ENCODE data around the gene GEMIN7.

GEMIN7 gene

GRCh38 chr19:45059258-45059965 lies 19.6 kb upstream of the GEMIN7 start:
- peak; percentile 66 for FAIRE-seq
- DNase-seq (ENCODE audit: low spot score) = peak; percentile 81

DNA sequence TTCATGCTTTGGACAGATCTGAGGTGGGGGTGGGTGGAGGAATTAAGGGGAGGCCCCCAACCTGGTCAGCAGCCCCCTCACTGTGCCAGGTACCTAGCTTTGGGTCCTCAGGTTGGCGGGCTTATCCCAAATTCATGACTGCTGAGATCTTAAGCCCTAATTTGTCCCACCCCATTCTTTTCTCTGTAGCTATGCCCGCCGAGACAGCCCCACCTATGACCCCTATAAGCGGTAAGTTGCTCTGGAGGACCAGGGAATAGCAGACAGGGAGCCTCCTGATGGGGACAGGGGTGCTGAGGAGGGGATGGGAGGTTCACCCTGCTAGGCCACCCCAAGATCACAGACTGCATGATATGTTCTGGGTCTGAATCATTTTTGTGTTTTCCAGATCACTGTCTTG lies 17.1 kb upstream of the GEMIN7 start:
- DNase-seq (ENCODE audit: low spot score) (no peak), FAIRE-seq (no peak)

DNA sequence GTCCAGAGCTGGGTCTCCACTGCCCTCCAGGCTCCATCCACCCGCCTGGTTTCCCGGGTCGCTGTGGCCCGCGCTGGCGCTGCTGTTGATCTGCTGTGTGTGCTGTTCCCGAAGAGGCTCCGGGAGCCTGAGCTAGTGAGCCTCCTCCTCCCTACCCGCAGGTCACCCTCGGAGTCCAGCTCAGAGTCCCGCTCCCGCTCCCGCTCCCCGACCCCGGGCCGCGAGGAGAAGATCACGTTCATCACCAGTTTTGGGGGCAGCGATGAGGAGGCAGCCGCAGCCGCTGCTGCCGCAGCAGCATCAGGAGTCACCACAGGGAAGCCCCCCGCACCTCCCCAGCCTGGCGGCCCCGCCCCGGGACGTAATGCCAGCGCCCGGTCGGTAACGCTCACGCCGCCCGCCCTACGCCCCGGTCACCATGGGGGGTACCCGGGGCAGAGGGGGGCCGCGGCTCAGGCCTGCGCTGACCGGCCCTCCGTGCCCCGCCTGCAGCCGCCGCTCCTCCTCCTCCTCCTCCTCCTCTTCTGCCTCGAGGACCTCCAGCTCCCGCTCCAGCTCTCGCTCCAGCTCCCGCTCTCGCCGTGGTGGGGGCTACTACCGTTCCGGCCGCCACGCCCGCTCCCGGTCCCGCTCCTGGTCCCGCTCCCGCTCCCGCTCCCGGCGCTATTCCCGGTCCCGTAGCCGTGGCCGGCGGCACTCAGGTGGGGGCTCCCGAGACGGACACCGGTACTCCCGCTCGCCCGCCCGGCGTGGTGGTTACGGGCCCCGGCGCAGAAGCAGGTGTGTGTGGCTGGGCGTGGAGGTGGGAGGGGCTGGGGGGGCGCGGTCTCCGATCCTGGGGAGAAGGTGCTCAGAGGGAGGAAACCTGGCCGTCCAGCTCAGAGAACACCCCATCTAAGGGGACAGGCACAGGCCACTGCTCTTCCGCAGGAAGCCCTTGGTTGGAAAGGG lies 14.9 kb upstream of the GEMIN7 start:
- FAIRE-seq (no peak), DNase-seq (ENCODE audit: low spot score) (no peak)

DNA sequence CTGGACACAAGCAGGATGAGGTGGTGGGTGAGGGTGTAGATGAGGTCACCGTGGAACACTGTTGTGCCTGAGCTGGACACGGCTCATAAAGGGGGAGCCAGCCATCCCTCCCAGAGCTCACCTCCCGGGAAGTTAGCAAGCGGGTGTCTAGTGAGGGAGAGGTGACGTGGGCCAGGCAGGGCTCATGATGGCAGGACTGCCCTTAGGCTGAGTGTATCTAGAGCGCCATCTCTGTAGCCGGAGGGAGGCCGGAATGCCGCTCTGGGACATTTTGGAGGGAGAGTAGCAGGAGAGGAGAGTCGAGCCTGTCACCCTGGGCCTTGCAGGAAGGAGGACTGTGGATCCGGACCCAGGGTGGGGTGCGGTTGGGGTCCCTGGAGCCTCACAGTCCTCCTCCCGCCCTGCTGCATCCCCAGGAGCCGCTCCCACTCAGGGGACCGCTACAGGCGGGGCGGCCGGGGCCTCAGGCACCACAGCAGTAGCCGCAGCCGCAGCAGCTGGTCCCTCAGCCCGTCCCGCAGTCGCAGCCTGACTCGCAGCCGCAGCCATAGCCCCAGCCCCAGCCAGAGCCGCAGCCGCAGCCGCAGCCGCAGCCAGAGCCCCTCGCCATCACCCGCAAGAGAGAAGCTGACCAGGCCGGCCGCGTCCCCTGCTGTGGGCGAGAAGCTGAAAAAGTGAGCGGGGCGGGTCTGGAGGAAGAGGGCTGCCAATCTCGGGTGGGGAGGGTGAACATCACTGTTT lies 12.0 kb upstream of the GEMIN7 start:
- FAIRE-seq (no peak), DNase-seq (ENCODE audit: low spot score) (no peak)

DNA sequence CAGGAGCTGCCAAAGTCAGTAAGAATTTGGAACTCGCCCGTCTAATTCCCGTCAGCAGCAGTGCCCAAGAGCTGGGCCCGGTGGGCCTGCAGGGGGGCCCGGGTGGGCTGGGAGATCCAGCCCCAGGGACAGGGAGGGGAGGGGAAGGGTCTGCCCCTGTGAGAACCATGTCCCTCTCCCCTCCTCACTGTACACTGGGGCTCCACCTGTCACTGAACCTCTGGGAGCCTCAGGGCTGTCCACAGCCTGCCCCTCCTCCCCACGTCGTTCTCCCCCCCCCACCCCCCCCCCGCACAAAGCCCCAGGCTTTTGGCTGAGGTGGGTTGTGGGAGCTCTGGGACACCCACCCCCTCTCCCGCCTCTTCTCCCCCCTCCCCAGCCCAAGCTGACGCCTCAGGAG lies 11.0 kb upstream of the GEMIN7 start:
- FAIRE-seq (no peak), DNase-seq (ENCODE audit: low spot score) (no peak)

- DNase-seq (ENCODE audit: low spot score) = no peak
- FAIRE-seq = no peak
Measured at GRCh38 chr19:45069056-45069455, 10.0 kb upstream of the GEMIN7 start.

GRCh38 chr19:45070214-45070613 lies 8.8 kb upstream of the GEMIN7 start:
- no peak for FAIRE-seq

GRCh38 chr19:45070861-45071544 lies 8.1 kb upstream of the GEMIN7 start:
- FAIRE-seq = no peak
- no peak for DNase-seq (ENCODE audit: low spot score)

More at GRCh38 chr19:45070214-45070613, 8.8 kb upstream of the GEMIN7 start:
- DNase-seq (ENCODE audit: low spot score) = no peak

DNA sequence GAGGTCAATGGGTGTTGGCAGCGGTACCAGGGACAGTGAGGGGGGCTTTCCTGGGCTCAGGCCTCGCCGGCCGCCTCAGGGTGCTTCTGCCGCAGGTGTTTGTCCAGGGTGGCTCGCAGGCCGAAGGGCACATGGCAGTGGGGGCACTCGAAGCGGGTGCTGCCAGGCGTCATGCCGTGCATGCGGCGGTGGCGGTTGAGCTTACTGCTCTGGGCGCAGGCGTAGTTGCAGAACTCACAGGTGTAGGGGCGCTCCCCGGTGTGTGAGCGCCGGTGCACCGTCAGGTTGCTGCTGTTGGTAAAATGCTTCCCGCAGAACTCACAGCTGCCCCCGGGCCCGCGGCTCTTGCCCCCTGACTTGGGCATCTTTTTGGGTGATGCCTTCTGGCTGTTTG lies 7.5 kb upstream of the GEMIN7 start:
- FAIRE-seq = no peak
- no peak for DNase-seq (ENCODE audit: low spot score)

GRCh38 chr19:45071969-45072790 lies 6.9 kb upstream of the GEMIN7 start:
- FAIRE-seq = no peak
- DNase-seq (ENCODE audit: low spot score) = no peak

GRCh38 chr19:45074744-45075300 lies 4.2 kb upstream of the GEMIN7 start:
- no peak for FAIRE-seq

GRCh38 chr19:45075301-45076028 lies 3.6 kb upstream of the GEMIN7 start:
- peak; percentile 84 for DNase-seq (ENCODE audit: low spot score)
- FAIRE-seq = peak; percentile 5

More at GRCh38 chr19:45074744-45075300, 4.2 kb upstream of the GEMIN7 start:
- no peak for DNase-seq (ENCODE audit: low spot score)

DNA sequence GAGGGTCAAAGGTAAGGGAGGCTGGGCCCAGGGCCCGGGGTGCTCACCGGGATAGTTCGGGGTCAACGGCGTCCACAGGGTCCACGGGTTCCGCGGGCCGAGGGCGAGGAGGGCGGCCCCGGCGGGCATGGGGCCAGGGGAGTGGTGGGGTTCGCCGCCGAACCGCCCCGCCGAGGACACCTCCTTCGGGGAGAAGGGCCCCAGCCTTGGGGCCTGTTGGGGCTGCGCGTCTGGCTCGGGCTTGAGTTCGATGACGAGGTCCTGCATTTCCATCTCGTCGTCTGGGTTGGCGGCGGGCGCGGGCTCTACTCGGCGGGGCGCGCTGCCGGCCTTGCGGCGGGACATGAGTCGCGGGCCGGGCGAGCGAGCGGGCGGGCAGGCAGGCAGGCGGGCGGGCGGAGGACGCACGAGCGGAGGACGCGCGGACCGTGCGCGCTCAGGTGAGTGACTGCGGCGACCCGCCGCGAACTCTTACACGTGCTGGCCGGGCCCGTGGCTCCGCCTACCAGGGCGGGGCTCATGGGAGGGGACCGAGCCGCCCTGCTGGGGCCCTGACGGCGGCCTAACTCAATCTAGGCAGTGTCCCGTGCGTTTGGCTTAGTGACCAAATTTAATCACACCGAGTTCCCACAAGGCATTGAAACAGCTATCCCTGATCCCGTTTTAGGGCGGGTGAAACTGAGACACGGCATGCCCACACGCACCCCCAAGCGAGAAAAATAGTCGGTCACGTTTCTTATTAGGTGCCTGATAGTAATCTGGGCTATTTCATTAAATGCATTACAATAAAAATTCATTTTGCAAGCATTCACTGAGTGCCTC lies 2.8 kb upstream of the GEMIN7 start, which contains the start of gene ZNF296:
Gene ZNF296, minus strand, starts transcription at position 450 of the 822 bp plus-strand sequence. Its CDS starts 105 bp downstream, at position 345.
- peak; percentile 83 for DNase-seq (ENCODE audit: low spot score)
- no peak for FAIRE-seq

GRCh38 chr19:45076851-45077730 lies 2.0 kb upstream of the GEMIN7 start:
- DNase-seq (ENCODE audit: low spot score) (no peak), FAIRE-seq (no peak)

DNA sequence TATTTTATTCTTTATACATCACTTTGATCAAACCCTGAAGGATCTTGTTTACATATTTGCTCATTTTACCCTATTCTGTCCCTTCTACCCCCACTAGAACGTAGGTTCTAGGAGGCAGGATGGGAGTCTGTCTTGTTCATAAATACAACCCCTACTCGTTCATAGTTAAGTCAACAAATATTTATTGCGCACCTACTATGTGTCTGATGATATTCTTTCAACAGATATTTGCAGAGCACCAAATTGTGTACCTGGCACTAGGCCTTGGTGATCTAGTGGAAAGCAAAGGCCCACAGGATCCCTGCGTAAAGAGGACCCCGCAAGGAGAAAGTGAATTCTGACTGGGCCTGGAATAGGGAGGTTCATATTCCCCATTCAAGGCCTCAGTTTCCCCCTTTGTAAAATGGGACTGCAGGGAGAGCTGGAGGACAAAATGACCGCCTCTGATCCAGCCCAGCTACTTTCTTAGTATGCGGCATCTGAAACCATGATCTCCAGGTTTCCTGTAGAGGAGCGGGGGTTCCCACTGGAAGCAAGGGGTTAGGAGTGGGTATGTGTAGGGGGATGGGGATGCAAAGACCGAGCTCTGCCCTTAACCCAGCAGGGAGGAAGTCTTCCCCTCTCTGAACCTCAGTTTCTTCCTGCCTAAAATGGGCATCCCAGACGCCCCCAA lies 534 bp upstream of the GEMIN7 start:
- FAIRE-seq (no peak), DNase-seq (ENCODE audit: low spot score) (no peak)

DNA sequence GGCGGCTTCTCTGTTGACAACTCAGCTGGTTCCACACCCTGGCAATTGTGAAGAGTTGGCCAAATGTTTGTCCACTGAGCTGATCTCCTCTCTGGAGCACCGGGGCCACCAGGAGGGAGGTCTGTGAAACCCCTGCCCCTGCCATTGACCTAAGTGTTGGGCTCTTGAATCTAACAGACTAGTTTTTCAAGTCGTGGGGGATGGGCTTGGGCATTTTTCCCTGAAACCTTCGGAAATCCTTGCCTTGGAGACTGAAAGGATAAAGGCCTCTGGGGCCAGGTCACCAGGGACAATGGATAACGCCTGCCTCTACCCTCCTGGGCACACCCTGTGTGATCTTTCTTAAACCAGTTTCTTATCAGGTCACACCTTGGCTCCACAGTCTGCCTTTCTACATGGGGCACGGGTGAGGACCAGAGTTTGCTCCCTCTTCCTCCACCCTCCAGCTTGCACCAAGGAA lies 881 bp downstream of the GEMIN7 start:
- FAIRE-seq = no peak

GRCh38 chr19:45082170-45082569 lies 3.1 kb downstream of the GEMIN7 start:
- FAIRE-seq (no peak), DNase-seq (ENCODE audit: low spot score) (no peak)

More for the DNA sequence above, 881 bp downstream of the GEMIN7 start:
- DNase-seq (ENCODE audit: low spot score) = no peak
